ENCODE data around the gene ST7.

ST7 gene

GRCh38 chr7:117083648-117084047 lies 130.3 kb downstream of the ST7 start:
- no peak for DNase-seq (ENCODE audit: low spot score)
- TF ChIP-seq, protein P1, sequence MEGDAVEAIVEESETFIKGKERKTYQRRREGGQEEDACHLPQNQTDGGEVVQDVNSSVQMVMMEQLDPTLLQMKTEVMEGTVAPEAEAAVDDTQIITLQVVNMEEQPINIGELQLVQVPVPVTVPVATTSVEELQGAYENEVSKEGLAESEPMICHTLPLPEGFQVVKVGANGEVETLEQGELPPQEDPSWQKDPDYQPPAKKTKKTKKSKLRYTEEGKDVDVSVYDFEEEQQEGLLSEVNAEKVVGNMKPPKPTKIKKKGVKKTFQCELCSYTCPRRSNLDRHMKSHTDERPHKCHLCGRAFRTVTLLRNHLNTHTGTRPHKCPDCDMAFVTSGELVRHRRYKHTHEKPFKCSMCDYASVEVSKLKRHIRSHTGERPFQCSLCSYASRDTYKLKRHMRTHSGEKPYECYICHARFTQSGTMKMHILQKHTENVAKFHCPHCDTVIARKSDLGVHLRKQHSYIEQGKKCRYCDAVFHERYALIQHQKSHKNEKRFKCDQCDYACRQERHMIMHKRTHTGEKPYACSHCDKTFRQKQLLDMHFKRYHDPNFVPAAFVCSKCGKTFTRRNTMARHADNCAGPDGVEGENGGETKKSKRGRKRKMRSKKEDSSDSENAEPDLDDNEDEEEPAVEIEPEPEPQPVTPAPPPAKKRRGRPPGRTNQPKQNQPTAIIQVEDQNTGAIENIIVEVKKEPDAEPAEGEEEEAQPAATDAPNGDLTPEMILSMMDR (IDR thresholded peaks at IDR 0.05; ENCODE audit: borderline replicate concordance, control extremely low read depth, extremely low read depth, insufficient read depth, missing control alignments) = no peak
- in situ Hi-C loops (cut with MboI; ENCODE audit: low sequenced_read_pairs, unreplicated experiment) = no loop called here

- TF ChIP-seq, protein P1 (IDR thresholded peaks at IDR 0.05; ENCODE audit: borderline replicate concordance, control extremely low read depth, extremely low read depth, insufficient read depth, missing control alignments) = no peak
- DNase-seq (ENCODE audit: low spot score) = no peak
- in situ Hi-C loops (cut with MboI; ENCODE audit: low sequenced_read_pairs, unreplicated experiment) = no loop called here
Measured at GRCh38 chr7:117084286-117084685, 131.0 kb downstream of the ST7 start.

DNA sequence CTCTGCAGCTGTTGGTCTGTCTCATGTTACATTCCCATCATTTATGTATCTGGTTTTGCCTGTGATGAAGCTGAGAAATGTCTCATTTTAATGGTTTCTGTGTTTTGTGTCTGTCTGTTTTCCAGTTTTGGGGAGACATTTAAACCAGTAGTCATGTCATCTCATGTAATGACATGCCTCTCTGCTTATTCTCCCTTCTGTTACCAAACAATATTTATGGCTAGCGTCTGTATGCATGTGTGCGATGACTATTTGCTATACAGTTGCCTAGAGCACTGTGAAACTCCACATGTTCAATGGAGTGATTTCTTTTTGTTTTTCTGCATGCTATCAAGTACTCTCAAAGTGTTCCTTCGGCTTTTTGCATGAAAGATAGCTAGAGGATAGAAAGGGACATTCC lies 132.0 kb downstream of the ST7 start:
- TF ChIP-seq, protein P1 (IDR thresholded peaks at IDR 0.05; ENCODE audit: borderline replicate concordance, control extremely low read depth, extremely low read depth, insufficient read depth, missing control alignments) = no peak
- in situ Hi-C loops (cut with MboI; ENCODE audit: low sequenced_read_pairs, unreplicated experiment) = no loop called here
- no peak for DNase-seq (ENCODE audit: low spot score)

- no peak for DNase-seq (ENCODE audit: low spot score)
- TF ChIP-seq, protein P1 (IDR thresholded peaks at IDR 0.05; ENCODE audit: borderline replicate concordance, control extremely low read depth, extremely low read depth, insufficient read depth, missing control alignments) = no peak
- in situ Hi-C loops (cut with MboI; ENCODE audit: low sequenced_read_pairs, unreplicated experiment) = no loop called here
Measured at GRCh38 chr7:117085769-117086463, 132.6 kb downstream of the ST7 start.

- no peak for DNase-seq (ENCODE audit: low spot score)
- in situ Hi-C loops (cut with MboI; ENCODE audit: low sequenced_read_pairs, unreplicated experiment) = no loop called here
- TF ChIP-seq, protein P1 (IDR thresholded peaks at IDR 0.05; ENCODE audit: borderline replicate concordance, control extremely low read depth, extremely low read depth, insufficient read depth, missing control alignments) = no peak
Measured at GRCh38 chr7:117086788-117087187, 133.5 kb downstream of the ST7 start.

GRCh38 chr7:117087639-117088396 lies 134.5 kb downstream of the ST7 start:
- no peak for DNase-seq (ENCODE audit: low spot score)
- TF ChIP-seq, protein P1 (IDR thresholded peaks at IDR 0.05; ENCODE audit: borderline replicate concordance, control extremely low read depth, extremely low read depth, insufficient read depth, missing control alignments) = no peak
- in situ Hi-C loops (cut with MboI; ENCODE audit: low sequenced_read_pairs, unreplicated experiment) = no loop called here
